GM19467 (cell line): ENCODE results near the gene PPP1R12A.

Source experiments
- ATAC-seq: cut with Tn5 transposase; IDR thresholded peaks from one replicate; pipeline ENCODE4 v1.9.1; 2021; ENCODE audit warnings: mild to moderate bottlenecking, moderate library complexity; ENCODE audit not compliant: unreplicated experiment

PPP1R12A gene

DNA sequence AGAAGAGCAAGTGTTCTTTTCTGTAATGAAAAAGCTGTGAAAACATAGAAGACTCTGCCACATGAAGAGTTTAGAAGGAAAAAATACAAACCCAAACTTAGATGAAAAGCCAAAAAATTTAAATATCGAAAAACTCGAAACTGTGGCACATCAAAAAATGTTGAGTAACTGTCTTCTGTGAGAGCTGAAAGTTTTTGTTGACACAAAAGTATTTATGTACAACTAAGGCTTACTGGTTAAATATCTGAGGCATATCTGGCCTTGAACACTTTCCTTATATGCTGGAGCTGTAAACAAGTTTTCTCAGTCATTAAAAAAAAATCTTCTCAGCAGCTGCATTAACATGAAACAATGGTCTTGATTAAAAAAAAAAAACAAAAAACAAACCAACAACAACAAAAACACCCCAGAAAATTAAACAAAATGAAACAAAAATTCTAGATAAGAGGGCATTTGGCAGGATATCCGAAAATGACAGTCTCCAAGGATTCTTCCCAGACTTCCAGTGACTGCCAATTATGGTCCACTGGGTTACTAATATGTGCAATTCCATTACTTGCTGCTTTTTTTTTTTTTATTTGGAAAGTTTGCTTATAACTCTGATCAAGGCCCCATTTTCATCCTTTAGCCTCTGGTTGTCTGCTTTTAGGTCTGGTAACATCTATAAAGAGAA, 159.4 kb downstream of the PPP1R12A start:
- ATAC-seq = no peak

DNA sequence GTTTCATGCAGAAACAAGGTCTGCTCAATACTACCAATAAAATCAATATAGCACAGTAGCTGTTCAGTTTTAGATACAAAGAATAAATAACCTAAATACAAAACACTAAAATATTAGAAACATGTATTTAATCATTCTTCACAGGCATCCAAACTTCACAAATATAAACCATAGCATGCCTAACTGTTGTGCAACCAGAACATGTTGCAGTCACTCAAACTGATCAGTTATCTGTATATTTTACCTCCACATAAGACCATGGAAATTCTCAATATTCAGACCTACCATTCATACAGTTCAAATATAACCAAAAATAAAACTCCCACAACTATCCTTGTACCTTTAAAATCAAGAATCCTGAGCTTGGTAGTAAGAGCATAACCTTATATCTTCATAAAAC, 161.0 kb downstream of the PPP1R12A start:
- ATAC-seq = no peak

DNA sequence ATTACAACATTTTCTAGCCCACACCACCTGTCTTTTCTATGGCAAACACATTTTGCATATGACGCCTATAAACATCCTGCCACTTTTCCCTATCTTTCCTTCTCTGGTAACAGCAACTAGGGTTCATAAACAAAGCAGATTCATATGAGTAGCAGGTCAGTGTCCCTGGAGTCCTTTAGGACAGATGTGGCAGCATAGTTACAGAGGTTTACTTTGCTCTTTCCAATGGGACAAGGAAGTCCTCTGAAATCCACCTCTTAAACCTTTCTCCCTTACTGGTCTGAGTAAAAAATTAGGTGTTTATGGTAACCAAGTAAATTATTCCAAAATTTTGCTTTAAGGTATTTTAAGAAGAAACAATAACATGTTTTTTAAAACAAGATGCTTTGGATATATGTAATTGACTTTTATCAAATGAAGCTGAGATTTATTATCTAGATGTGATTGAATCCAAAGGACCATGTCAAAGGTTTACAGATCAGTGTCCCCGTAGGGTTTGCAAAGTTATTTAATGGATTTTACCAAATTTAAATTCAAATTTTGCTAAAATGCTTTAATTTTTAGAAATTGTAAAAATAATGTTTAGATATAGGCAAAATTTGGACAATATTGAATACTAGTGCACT, 164.9 kb downstream of the PPP1R12A start:
- no peak for ATAC-seq

DNA sequence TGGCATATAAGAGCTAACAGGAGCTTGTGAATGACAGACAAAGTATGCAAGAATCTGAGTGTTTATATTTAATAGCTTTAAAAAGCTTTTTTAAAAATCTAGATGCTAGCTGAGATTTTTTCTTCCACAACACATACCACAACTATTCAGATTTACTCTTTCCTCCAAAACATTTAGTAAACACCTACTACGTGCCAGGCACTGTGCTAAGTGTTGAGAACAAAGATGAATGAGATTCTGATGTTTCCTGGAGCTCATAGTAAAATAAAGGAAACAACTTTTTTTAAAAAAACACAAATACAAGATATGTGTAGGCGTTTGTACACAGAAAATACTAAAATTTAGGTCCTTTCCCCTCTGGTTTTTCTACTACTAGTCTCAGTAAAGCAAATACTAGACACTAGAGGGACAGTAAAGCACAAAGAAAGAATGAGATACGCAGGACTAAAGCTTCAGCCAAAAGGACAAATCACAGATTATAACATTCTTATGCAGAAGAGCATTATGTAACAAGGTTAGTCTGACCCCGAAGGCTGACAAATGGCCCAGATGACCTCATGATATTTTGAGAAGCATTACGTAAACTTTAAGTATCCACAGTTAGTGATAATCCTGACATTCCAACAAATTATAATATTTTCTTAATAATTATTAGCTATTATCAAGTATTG, 165.6 kb downstream of the PPP1R12A start:
- no peak for ATAC-seq

DNA sequence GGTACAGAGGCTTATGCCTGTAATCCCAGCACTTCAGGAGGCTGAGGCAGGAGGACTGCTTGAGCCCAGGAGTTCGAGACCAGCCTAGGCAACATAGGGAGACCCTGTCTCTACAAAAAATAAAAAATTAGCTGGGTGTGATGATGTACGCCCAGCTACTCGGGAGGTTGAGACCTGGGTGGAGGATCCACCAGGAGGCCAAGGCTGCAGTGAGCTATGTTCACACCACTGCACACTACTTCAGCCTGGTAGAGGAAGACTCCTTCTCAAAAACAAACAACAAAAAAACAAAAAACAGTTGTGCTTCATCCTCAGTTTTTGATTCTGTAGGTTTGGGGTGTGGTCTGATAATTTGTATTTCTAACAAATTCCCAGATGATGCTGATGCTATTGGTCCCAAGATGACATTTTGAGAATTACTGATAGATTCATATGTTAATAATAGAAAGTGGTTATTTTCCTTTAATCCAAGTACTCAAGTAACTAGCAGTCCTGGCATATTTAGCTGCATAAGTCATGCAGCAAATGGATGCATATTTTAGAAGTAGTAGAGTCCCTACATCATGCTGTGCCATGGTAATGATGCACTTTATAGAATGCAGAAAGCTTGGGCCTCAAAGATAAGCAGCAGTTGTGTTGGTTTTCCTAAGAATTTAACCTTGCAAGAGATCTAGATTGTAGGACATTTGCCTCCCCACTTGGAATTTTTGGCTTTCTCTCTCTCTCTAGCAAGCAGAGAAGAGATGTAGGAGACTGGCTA, 168.0 kb downstream of the PPP1R12A start:
- ATAC-seq = no peak

DNA sequence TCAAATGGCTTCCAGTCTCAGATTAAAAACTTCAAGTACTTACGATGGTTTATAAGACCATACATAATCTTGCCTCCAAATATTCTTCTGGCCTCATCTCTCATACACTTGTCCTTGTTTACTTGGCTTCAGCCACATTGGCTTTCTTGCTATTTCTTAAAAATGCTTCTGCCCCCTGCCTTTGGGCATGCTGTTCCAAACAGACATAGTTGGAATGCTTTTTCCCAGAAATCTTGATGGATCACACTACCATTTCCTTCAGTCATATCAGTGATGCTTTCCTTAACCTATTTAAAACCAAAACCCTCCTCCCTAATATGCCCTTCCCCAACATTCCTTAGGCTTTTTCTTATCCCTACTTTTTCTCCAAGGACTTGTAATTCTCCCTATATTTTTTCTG, 169.7 kb downstream of the PPP1R12A start:
- ATAC-seq = no peak

DNA sequence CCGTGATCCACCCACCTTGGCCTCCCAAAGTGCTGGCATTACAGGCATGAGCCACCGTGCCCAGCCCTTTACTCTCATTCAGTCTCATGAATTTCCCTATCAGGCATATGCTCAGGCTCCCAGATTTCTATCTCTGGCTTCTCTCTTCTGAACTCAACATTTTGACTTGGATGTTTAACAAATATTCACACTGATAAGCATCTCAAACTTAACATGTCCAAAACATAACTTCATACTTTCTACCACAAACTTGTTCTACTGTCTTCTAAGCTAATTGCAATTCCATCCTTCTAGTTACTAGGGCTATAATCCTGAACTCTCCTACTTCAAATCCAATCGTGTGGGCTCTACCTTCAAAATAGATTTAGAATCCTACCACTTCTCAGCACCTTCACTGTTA, 170.3 kb downstream of the PPP1R12A start:
- no peak for ATAC-seq

DNA sequence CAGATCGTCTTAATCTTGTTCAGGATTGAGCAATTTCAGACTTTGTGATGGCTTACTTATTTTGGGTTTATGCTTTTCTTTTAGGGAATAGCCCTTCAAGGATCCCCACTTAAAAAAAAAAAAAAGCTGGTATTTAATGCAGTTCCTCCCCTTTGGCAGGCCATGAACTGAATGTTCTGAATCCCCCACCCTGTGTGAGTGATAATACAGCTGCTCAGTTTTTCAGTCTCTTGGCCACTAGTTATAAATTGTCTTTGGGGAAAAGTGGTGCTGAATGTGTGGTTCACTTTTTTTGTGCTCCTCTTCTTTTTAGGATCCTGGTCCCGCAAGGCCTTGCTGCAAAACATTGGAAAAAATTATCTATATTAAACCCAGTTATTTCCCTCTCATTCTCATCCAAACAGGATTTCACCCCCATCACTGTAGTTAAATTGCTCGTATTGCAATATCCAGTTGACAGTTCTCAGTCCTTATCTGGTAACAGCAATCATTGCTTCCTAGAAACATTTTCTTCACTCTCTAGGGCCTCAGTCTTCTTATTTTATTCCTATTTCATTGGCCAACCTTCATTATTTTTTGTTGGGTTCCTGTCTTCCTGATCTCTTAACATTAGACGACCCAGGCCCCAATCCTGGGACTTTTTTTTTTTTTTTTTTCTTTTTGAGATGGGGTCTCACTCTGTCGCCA, 171.0 kb downstream of the PPP1R12A start:
- no peak for ATAC-seq

DNA sequence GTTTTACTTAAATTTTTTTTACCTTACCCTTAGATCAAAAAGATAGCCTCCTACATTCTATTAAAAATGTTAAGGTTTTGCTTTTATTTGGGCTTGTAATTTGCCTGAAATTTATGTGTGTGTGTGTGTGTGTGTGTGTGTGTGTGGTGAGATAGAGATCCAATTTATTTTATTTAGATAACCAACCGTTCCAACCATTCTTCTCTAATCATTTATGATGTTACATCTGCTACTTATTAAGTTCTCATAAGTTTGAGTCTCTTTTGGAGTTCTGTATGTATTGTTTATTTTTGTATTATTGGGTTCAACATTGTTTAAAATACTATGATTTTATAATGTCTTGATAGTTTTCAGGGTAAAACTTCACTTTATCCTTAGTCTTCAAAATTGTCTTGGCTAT, 173.6 kb downstream of the PPP1R12A start:
- ATAC-seq = no peak

DNA sequence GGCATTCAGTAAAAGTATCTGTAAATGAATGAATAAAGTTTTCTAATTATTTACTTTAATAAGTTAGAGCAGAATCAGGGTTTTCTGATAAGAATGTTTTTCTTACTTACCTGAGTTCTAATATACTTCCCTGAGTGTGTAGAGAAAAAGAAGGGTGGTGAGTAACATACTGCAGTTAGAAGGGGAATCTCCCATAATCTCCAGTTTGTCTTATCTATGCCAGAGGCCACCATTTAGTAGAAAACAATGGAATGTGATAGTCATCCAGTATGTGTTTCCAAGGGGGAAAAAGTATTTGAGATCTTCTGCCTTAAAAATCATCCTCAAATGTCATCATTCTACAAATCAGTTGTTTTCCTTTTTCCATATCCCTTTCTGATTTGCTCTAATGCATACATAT, 187.6 kb downstream of the PPP1R12A start:
- no peak for ATAC-seq

DNA sequence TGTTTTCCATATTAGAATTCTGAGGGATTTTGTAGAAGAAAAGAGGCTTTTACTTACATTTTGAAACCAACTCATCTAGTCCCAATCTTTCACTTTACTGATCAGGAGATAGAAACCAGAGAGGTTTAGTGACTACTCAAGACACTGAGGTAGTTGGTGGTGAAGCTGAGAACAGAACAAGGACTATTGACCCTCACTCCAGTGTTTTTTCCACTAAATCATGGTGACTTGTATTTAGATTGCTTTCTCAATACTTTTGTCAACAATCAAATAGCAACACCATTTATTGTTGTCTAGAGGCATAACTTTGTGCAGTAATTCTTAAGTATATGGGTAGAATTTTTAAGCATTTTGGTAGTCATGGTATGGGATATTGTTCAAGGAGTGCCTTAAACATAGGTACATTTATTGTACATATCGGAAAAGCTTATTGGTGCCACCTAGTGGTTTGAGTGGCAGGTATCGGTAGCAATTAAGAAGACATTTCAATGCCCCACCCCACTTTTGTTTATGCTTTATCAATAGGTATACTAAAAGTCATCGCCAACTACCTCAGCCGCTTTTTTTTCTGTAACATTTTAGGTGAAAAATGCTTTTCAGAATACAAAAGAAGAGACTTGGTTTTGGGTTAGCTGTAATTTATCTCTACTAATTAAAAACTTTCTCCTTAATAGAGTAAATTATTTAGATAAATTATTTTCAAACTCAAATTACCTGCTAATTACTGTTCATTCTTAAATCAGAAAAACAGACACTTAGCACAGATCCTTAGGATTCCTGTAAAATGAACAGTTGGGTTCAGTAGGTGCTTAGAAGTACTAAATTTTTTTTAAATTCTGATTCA, 196.8 kb downstream of the PPP1R12A start:
- ATAC-seq = no peak

DNA sequence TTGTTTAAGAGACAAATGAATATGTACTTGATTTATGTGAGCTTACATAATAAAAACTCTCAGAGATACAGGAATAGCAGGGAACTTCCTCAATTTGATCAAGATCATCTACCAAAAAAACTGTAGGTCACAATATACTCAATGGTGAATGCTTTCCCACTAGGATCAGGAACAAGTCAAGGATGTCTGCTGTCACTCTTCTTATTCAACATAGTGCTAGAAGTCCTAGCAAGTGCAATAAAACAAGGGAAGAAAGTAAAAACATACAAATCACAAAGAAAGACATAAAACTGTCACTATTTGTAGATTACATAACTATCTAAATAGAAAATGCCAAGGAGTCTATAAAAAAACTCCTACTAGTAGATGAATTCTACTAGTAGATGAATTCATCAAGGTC, 202.3 kb downstream of the PPP1R12A start:
- ATAC-seq = no peak

DNA sequence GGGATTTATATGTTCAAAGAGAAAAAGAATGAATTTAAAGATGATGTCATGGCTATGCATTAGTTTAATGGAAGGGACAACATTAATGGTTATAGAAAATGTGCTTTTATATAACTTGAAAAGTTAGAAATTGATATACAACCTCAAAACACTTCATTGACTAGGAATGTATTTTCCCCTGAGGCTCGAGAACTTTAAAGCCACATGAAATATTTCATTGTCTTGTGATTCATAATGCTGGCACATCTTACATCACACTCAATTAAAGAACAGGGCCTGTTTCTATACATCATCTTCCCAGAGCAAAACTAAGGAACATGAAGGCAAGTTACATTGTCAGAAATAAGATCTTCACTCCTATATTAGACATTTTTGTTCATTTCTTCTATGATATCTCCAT, 208.9 kb downstream of the PPP1R12A start:
- ATAC-seq = no peak
